PC-3 (cell line): Measurements from ENCODE around the gene GPC4. TPM values are rescaled to one million over a fixed set of nuclear protein-coding genes. Genes with fewer than 3 reads are reported as not detected.

Experiments
- ATAC-seq: fragments of 200-7000 bp; cut with Tn5 transposase; 2 replicates; pipeline ENCODE4 v1.9.1; 2020; ENCODE audit warnings: mild to moderate bottlenecking, moderate library complexity
- BruUV-seq: library from RNA; stranded (reverse); fragments of 400-500 nt; replicated peaks from 2 replicates; lab custom pipeline; 2021; lab: Mats Ljungman, UMichigan
- CTCF ChIA-PET: fragments of 300-600 bp; sonication (Branson Sonifier 250); formaldehyde crosslinking; loops from one replicate; lab custom pipeline; 2022; ENCODE audit warnings: antibody characterized with exemption; lab: Charles Lee
- POLR2A ChIA-PET: fragments of 300-600 bp; sonication (Branson Sonifier 250); formaldehyde crosslinking; loops from one replicate; lab custom pipeline; 2022; ENCODE audit warnings: antibody characterized with exemption; ENCODE audit not compliant: unreplicated experiment; lab: Charles Lee
- DNase-seq: peaks from one replicate; pipeline ENCODE4 v3.0.0-alpha.2; 2015
- H2AFZ ChIP-seq: fragments of 300-600 bp; sonication (generic); 2 replicates; pipeline ENCODE4 v1.6.0; 2016; ENCODE audit warnings: antibody characterized with exemption, low read length
- H3F3A ChIP-seq: fragments of 300-600 bp; sonication (generic); one replicate; pipeline ENCODE4 v1.6.0; 2017; ENCODE audit warnings: antibody characterized with exemption, low read length, control low read depth, mild to moderate bottlenecking; ENCODE audit not compliant: unreplicated experiment
- H3K27ac ChIP-seq: fragments of 300-600 bp; sonication (generic); 2 replicates; pipeline ENCODE4 v1.5.1; 2016; ENCODE audit warnings: mild to moderate bottlenecking, low read length
- H3K27me3 ChIP-seq: fragments of 300-600 bp; sonication (generic); 2 replicates; pipeline ENCODE4 v1.6.1; 2016; ENCODE audit warnings: low read length, mixed read lengths
- H3K36me3 ChIP-seq: fragments of 300-600 bp; sonication (generic); 2 replicates; pipeline ENCODE4 v1.6.1; 2016; ENCODE audit warnings: low read depth, mixed run types, low read length, mixed read lengths
- H3K4me1 ChIP-seq: fragments of 300-600 bp; sonication (generic); 2 replicates; pipeline ENCODE4 v1.5.1; 2016; ENCODE audit warnings: low read length; ENCODE audit not compliant: insufficient read depth
- H3K4me2 ChIP-seq: fragments of 300-600 bp; sonication (generic); 2 replicates; pipeline ENCODE4 v1.6.0; 2016; ENCODE audit warnings: low read length
- H3K4me3 ChIP-seq: fragments of 300-600 bp; sonication (generic); 2 replicates; pipeline ENCODE4 v1.5.1; 2016; ENCODE audit warnings: mild to moderate bottlenecking, low read length, mixed read lengths
- H3K79me2 ChIP-seq: fragments of 300-600 bp; sonication (generic); 2 replicates; pipeline ENCODE4 v1.6.1; 2017; ENCODE audit warnings: low read length, mixed read lengths
- H3K9ac ChIP-seq: fragments of 300-600 bp; sonication (generic); 2 replicates; pipeline ENCODE4 v1.6.0; 2016; ENCODE audit warnings: mild to moderate bottlenecking, low read length
- H3K9me2 ChIP-seq: fragments of 300-600 bp; sonication (generic); replicated peaks from 2 replicates; pipeline ENCODE4 v1.6.1; 2016; ENCODE audit warnings: mixed run types, low read length, mixed read lengths
- H3K9me3 ChIP-seq: fragments of 300-600 bp; sonication (generic); 2 replicates; pipeline ENCODE4 v1.6.1; 2016; ENCODE audit warnings: low read length, mixed read lengths
- H4K20me1 ChIP-seq: fragments of 300-600 bp; sonication (generic); 2 replicates; pipeline ENCODE4 v1.6.1; 2016; ENCODE audit warnings: low read length, mixed read lengths
- EZH2 ChIP-seq: fragments of 300-600 bp; sonication (generic); IDR thresholded peaks from one replicate; pipeline ENCODE4 v1.6.1; 2017; ENCODE audit warnings: antibody characterized with exemption, mild to moderate bottlenecking, low read length; ENCODE audit not compliant: unreplicated experiment
- EZH2phosphoT487 ChIP-seq: fragments of 300-600 bp; sonication (generic); IDR thresholded peaks from 2 replicates; pipeline ENCODE4 v1.6.1; 2018; ENCODE audit warnings: mild to moderate bottlenecking, antibody characterized with exemption, low read length, borderline replicate concordance
- intact Hi-C: fragments of 100-400 bp; cut with micrococcal nuclease; formaldehyde crosslinking; loops from 2 replicates; pipeline ENCODE4 v1.9.0; 2023
- total RNA-seq: library from RNA; depleted of rRNA; stranded (reverse); fragments of >200 nt; gene quantifications from 2 replicates; pipeline ENCODE4 v1.2.3, GENCODE V29; 2014; rRNA removed
- TF ChIP-seq, protein P1 (sequence below): fragments of 300-600 bp; sonication (generic); conservative IDR thresholded peaks from 2 replicates; pipeline ENCODE4 v1.5.1; 2017; ENCODE audit warnings: antibody characterized with exemption, low read depth, mild to moderate bottlenecking, low read length

Gene GPC4
- total RNA-seq, 1 experiment from 2014 or later, result 4.0 TPM

DNA sequence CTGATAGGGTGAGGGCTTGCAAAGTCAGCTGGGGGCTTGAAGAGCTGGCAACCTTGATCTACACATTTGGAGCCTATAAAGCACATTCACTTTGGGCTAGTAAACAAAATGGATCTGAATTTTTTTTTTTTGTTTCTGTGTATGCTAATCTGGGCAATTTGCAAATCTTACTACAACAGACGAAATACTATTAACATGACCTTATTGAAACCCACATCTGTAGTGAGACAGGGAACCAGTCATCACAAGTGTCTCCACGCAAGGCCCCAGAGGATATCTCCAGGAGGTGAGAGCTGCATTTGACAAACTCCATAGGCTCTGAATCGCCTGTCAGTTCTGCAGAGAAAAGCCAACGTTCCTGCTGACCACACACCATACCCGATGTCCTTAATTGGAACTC lies 164.1 kb downstream of the GPC4 start:
- Histone ChIP-seq H3K27ac (no peak overlapping the region), H3K9me3 (no peaks in the 10 kb centered on the region), H2AFZ (no peak overlapping the region), H4K20me1 (no peaks in the 10 kb centered on the region), H3K9me2 (no peaks in the 10 kb centered on the region), H3K4me3 (no peak overlapping the region), H3K27me3 (no peaks in the 10 kb centered on the region), H3K36me3 (no peaks in the 10 kb centered on the region), H3F3A (no peaks in the 10 kb centered on the region), H3K4me2 (no peak overlapping the region), H3K79me2 (no peaks in the 10 kb centered on the region), H3K4me1 (peaks cover 14% of the 10 kb centered on the region), H3K9ac (no peak overlapping the region)
- BruUV-seq, result no TSS peak
- ATAC-seq, result no peak
- CTCF ChIA-PET, result interaction anchor here (0.6 to 1.2 kb wide), 2 partner anchors 82 to 205 kb away, joined by 3 to 4 read pairs; no protein-coding TSS in a partner anchor
- DNase-seq, result no peak
- POLR2A ChIA-PET, result interaction anchor here (0.6 kb wide), 1 partner anchor 22 kb away, joined by 7 read pairs; no protein-coding TSS in a partner anchor
- intact Hi-C loops, result loop anchor here (10.0 kb wide), 3 partner anchors 74 to 414 kb away; partner anchors contain the start of gene GPC4
- no peak for TF ChIP-seq EZH2phosphoT487
- TF ChIP-seq, protein P1, sequence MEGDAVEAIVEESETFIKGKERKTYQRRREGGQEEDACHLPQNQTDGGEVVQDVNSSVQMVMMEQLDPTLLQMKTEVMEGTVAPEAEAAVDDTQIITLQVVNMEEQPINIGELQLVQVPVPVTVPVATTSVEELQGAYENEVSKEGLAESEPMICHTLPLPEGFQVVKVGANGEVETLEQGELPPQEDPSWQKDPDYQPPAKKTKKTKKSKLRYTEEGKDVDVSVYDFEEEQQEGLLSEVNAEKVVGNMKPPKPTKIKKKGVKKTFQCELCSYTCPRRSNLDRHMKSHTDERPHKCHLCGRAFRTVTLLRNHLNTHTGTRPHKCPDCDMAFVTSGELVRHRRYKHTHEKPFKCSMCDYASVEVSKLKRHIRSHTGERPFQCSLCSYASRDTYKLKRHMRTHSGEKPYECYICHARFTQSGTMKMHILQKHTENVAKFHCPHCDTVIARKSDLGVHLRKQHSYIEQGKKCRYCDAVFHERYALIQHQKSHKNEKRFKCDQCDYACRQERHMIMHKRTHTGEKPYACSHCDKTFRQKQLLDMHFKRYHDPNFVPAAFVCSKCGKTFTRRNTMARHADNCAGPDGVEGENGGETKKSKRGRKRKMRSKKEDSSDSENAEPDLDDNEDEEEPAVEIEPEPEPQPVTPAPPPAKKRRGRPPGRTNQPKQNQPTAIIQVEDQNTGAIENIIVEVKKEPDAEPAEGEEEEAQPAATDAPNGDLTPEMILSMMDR, result no peak
- TF ChIP-seq EZH2, result no peak

DNA sequence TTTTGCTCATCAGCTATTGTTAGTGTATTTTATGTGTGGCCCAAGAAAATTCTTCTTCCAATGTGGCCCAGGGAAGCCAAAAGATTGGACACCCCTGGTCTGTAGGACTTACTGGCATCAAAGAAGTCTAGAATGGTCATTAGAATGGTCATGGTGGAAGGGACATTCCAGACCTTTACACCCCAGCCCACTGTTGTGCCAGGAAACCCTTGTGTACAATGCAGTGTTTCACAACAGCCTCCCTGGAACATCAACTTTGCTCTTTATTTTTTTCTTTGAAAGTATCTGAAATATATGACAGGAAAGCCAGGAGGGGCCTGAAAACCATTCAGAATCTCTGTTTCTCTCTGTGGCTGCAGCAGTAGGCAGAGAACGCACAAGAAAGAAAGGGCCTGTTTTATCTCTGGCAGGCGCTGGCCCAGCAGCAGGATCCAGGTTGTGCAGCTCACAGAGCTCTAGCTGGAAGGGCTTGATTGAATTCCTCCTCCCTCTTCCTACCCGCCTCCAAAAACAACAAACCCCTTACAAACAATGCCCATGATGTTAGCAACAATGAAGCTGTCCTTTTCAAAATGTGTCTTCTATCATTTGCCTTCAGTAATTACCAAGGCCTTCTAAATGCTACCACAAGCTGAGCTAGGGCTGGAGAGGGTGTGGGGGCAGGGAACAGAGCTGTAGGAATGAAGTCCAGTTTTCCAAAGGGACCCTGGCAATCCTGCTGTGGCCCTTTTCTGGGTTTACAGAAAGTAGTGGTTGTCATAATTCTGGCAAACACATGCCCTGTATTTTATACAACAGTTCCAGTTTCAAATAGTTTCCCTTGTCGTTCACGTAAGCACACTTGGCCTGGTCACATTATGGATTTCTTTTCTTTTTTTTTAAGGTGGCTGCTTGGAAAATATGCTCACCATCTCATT lies 164.8 kb downstream of the GPC4 start:
- Histone ChIP-seq H3K9me2 (no peaks in the 10 kb centered on the region), H3K9me3 (no peaks in the 10 kb centered on the region), H3K4me1 (peaks cover 14% of the 10 kb centered on the region), H3K9ac (no peak overlapping the region), H3K79me2 (no peaks in the 10 kb centered on the region), H3F3A (no peaks in the 10 kb centered on the region), H3K27ac (no peak overlapping the region), H2AFZ (no peak overlapping the region), H3K36me3 (no peaks in the 10 kb centered on the region), H4K20me1 (no peaks in the 10 kb centered on the region), H3K4me2 (no peak overlapping the region), H3K4me3 (no peak overlapping the region), H3K27me3 (no peaks in the 10 kb centered on the region)
- TF ChIP-seq EZH2, result no peak
- TF ChIP-seq, protein P1, result no peak
- TF ChIP-seq EZH2phosphoT487, result no peak
- DNase-seq (no peak), ATAC-seq (no peak)
- intact Hi-C loops, result loop anchor here (10.0 kb wide), 3 partner anchors 74 to 414 kb away; partner anchors contain the start of gene GPC4
- BruUV-seq, result no TSS peak
- POLR2A ChIA-PET, result no interaction called here
- CTCF ChIA-PET, result interaction anchor here (0.6 to 1.2 kb wide), 3 partner anchors 82 to 1523 kb away, joined by 3 to 4 read pairs (median 4); no protein-coding TSS in a partner anchor

Other genes starting within 250 kb of the GPC4 start
- not detected in 2 replicates for gene TFDP3, start 197.1 kb downstream of the GPC4 start, total RNA-seq